GM21390 (cell line): ENCODE data around the gene RASSF7.
"Not testable (repeated sequence)": the region's sequence is repeated elsewhere in the genome, so short reads cannot be mapped to it uniquely, and the experiment has no call there.

ENCODE experiments used
- ATAC-seq: cut with Tn5 transposase; IDR thresholded peaks from one replicate; pipeline ENCODE4 v1.9.1; 2021; ENCODE audit not compliant: unreplicated experiment

RASSF7 gene

DNA sequence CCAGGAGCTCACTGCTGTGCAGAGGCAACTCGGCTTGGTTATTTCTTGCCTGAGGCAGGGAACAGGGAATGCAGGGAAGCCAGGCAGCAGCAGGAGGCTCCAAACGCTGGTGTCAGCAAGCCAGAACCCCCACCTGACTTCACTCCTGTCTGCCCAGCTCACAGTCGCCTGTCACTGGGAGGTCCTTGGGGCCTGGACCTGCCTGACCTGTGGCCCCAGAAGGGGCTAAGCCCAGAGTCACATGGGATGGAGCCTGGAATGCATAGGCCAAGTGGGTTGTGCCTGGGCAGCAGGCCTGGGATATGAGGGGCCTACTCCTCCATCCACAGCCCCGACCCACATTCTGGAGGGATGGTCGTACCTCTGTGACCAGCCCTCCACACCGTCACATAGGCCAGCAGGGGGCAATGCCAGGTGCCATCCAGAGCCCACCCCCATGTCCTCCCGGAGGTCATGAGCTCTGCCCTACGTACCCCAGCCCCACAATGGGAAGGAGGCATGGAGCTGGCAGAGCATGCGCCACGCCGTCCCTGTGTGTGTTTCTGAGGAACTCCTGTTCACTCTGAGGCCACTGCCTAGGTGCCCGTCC, 5.2 kb downstream of the RASSF7 start:
- ATAC-seq = no peak

- no peak for ATAC-seq
Observed at GRCh38 chr11:567011-567628, 6.3 kb downstream of the RASSF7 start.

- no peak for ATAC-seq
Observed at GRCh38 chr11:567629-568292, 7.0 kb downstream of the RASSF7 start.

DNA sequence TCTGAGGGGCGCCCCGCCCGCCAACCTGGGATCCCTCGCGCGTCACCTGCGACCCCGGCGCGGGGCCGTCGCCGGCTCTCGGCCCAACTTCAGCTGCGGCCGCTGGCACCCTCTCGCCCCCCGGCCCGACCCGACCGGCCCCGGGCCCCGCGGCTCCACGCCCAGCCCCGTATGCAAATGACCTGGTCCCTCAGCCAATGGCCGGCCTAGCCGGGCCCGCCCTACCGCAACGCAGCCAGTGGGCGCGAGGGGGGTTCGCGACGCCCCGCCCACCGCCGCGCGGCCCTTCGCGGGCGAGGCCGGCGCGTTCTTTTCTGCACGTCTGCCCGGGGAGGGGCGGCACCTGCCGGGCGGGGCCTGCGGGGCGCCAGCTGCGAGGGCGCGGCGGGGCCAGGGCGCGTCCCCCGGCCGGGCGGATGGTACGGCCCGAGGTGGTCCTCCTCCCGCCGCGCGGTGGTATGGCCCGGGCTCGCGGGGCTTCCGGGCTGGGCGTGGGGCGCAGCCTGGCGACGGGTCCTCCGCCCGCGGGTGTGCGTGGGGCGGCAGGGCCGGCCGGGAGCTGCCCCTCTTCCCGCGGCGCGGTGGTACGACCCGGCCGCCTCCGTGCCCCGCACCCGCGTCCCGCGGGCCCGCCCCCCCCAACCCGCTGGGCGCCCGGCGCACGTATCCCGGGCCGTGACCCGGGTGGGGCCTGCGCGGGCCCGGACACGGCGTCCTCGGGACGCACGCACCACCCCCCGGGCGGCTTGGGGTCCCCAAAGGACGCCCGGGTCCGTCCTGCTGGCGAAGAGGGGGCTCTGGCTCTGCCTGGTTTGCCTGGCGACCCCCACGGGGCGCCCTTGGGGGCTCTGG, 7.8 kb downstream of the RASSF7 start:
- peak; percentile 79 for ATAC-seq

DNA sequence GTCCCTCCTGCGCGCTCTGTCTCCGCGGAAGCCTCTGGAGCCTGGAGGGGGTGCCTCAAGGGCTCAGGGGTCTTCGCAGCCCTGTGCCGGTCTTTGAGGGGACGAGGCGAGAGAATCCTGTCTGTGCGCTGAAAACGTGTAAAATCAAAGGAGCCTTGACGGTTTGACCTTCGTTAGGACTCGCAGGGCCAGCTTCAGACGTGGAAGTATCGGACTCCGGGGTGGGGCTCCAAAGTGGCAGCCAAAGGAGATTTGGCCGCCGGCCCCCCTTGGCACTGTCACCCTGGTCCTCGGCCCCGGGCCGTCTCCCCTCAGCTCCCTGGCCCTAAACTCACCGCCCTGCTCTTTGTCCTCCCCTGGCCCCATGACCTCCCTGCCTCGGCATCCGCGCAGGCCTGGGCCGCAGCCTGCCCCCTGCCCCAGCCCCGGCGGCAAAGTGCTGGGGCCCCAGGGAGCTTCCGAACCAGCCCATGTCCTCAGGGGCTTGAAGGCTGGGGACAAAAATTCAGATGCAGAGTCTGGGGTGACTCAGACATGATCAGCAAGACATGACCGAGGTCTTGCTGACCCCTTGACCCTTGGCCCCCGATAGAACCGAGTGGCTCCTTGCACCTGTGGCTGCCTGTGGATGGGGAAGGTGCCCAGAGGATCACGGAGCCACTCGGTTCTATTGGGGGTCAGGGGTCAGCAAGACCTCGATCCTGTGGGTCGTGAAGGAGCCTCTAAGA, 8.6 kb downstream of the RASSF7 start:
- peak; percentile 1 for ATAC-seq

DNA sequence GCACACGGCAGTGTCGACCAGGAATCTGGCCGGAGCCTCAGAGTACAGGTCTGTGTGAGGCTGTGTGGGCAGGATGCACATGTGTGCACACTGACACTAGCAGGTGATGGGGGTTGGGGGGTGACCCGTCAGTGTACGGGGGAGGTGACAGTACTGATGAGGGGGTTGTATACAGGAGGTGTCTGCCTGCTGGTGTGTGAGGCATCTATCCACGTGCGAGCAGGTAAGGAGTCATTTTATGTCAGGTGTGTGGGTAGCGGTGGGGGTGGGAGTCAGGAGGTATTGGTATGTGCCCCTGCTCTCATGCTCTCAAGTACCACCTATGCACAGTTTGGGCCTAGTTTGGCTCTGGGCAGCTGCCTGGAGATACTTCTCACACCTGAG, 11.0 kb downstream of the RASSF7 start:
- ATAC-seq = no peak

DNA sequence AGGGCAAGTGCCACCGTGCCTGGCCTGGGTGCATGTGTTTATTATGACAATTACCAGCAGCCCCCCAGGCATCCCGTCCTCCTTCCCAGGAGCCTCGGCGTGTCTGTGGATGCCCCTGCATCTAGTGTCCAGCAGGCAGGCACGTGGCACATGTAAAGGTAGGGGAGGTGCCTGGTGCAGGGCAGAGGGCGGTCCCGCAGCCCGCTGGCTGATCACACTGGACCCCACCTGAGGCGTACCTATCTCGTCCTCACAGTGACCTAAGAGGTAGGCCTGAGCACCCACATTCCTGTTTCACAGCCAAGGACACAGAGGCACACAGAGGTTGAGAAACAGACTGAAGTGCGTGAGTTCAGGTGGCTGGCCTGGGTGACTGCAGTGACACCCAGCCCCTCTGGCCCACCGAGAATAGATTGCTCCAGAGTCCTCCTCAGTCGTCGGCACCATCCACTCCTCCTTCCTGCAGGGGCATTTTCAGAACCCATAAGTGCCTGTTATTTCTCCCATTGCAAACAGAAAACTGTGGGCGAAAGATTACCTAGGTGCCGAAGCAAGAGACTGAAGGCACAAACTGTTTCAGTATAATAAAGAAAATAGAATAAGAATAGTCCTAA, 12.5 kb downstream of the RASSF7 start:
- no peak for ATAC-seq

DNA sequence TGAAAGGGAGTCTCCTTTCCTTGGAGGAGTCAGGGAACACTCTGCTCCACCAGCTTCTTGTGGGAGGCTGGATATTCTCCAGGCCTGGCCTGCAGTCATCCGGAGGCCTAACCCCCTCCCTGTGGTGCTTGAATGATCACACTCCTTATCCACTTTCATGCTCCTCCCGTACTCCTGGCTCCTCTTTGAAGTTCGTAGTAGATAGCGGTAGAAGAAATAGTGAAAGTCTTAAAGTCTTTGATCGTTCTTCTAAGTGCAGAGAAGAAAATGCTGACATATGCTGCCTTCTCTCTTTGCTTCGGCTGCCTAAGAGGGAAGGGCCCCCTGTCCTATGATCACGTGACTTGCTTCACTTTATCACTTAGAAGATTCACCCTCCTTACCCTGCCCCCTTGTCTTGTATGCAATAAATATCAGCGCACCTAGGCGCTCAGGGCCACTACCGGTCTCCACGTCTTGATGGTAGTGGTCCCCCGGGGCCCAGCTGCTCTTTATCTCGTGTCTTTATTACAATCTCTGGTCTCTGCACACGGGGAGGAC, 13.3 kb downstream of the RASSF7 start:
- ATAC-seq = not testable (repeated sequence)

DNA sequence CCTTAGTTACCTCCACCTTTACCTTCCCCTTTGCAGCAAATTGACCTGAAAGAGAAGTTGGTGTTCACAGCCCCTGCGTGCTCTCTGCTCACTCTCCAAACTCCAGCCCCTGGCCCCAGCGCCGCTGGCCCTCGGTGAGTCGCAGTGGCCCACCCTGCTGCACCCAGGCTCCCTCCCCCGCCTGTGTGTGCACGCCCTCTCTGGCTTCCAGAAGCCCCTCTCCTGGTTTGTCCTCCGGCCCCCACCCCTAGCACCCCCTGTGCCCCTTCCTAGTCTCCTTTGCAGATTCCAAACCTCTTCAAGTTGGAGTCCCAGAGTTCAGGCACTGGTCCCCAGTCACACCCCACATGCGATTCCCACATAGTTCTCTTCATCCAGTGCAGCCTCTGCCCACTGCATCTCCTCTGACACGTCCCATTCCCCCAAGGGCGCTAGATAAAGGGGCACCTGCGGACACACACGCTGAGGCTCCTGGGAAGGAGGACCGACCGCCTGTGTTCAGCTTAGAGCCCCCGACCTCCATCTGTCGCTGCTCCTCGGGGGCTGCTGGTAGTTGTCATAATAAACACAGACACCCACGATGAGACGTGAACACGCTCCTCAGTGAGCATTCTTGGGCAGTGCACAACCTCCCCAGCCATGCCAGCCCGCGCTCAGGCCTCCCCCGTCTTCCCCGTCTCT, 14.0 kb downstream of the RASSF7 start:
- ATAC-seq = no peak

DNA sequence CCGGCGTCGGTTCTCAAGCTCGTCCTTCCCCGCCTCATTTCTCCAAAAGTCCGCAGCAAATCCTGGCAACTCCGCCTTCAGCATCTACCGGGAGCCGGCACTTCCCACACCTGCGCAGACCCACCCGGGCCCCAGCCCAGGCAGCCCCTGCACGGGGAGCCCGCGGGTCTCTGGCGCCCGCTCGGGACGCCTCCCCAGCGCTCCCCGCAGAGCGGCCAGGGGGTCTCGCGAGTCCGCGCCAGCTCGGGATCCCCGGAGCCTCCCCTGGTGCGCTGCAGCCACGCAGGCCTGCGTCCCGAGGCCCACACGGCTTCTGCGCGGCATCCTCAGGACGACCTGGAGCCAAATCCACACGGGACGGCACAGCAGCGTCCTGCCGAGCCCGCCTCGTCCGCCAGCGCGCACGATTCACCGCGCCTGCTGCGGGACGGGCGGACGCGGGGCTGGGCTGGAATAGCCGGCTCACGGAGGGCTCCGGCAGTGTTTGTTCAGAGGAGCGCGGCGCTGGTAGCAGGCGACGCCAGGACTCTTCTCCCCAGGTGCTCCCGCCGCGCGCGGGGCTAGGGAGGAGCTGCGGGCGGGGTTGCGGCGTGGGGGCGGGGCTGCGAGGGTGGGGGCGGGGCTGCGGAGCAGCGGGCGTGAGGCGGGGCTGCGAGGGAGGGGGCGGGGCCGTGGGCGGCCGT, 14.7 kb downstream of the RASSF7 start:
- ATAC-seq = no peak

DNA sequence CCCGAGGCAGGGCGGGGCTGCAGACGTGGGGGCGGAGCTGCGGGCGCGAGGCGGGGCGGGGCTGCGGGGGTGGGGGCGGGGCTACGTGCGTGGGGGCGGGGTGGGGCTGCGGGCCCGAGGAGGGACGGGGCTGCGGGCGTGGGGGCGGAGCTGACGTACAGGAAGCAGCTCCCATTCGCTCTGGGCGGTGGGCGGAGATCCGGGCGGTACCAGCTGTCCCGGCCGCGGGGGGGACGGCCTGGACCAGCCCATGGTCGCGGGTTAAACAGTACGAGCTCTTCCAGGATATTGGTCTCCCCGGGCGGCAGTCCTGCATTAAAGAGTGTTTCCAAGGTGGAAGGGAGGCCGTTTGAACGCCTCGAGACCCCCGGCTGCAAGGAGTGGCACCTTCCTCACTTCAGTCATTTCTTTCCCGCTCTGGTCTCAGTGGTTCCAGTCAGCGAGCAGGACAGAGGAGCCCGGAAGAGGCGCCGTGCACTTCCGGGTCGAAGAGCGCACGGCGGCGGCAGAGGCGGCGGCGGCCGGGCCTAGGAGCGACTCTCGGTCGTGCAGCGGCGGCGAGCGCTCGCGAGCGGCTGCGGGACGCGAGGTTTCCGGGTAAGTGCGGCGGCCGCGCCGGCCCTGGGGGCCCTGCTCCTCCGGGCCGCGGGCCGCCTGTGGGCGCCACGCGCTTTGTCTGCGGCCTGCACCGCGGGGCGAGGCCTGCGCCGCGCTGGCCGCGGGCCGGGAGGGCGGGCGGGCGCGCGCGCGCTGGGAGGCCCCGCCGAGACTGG, 15.4 kb downstream of the RASSF7 start, which contains the start of gene PHRF1:
PHRF1 (plus strand) TSS at position 475 of the 773 bp plus-strand sequence. CDS start 5,043 bp downstream, outside the sequence.
- ATAC-seq = peak; percentile 73

DNA sequence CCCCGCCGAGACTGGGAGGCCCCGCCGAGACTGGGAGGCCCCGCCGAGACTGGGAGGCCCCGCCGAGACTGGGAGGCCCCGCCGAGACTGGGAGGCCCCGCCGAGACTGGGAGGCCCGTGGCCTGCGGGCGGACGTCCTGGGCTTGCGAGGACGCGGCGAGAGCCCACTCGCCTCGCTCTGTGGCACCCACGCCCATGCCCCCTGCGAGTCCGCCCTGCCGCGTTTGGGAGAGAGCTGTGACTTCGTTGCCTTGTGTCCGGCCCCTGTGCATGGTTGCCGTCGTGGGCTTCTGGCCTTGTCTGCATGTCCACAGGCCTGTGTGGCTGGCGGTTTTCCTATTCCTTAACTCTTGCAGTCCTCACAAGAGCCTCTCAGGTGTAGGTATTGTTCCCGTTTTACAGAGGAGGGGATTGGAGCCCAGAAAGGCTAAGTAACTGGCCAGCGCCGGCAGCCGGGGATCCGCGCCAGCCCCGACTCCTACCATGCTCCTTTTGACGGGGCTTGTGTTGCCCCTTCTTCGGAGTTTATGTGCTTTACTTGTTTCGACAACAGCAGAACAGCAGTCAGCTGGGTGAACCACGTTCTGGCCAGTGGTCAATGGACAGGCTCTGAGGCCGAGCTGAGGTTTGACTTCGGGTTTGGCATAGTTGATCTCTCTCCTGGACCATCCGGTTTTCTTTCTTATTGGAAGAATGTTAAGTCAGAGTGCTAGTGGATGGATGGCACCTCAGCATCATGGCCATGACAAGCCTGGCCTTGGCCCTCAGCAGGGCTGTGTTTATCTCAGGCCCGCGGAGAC, 16.2 kb downstream of the RASSF7 start:
- ATAC-seq = no peak

DNA sequence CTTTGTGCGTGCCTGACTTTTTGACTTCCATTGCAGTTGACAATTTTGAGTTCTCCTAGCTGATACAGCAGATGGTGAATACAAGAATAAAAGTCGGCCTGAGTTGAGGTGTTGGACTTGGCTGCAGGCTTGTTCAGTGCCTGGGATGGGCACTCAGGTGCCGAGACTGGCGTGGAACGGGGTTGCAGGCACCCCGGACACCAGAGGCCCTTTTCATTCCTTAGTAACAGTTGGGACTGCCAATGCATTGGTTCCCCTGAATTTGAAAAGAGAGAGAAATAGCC, 16.8 kb downstream of the RASSF7 start:
- no peak for ATAC-seq

GRCh38 chr11:578276-579035, 17.7 kb downstream of the RASSF7 start:
- no peak for ATAC-seq

DNA sequence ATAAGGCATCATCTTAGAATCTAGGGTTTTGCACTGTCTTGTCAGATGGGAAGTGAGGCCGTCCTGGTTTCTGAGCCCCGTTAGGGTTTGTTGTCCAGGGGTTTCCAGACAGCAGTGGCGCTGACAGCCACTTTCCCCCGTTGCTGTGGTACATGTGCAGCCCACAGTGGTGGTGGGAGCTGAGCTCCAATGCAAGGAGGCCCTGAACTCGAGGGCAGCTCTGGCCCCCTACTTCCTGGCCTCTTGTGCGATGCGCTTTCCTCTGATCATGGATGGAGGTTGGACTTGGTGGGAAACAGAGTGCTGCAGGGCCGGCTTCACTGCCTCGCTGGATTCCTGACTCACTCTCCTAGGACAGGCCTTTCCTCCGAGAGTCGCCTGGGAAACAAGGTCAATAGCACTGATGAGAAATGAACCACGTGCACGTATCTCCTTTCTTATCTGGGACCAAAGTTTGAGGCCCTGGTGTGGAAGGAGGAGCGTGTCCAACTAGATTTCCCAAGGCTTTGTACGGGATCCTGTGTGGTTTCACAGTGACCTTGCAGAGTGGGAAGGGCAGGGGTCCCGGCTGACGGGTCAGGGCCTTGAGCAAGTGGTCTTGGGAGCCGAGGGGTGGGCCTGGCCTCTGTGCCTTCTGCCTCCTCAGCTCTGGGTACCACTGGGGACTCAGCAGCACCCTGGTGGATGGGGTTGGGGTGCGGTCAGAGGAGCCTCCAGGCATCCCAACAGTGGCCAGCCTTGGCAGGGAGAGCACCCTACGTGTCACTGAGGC, 19.2 kb downstream of the RASSF7 start:
- no peak for ATAC-seq

DNA sequence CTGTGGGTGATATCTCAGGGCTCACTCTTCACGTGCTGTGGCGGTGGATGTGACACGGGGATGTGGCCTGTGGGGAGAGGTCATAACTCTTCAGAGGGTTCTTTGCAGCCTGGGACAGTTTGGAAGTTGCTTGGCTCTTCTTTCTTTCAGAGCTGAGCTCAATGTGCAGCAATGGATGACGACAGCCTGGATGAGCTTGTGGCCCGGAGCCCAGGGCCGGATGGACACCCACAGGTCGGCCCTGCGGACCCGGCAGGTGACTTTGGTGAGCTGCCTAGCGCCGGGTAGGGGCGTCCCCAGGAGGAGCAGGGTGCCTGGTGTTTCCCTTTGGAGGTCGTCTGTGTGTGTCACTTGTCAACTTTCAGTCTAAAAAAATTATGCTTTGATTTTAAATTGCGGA, 20.6 kb downstream of the RASSF7 start:
- ATAC-seq = no peak
